ENCODE results near the gene PBX3. TPM values are rescaled to one million over a fixed set of nuclear protein-coding genes. Genes with fewer than 3 reads are reported as not detected.

PBX3 gene
- polyA plus RNA-seq, 1 experiment = 37.6 TPM

- DNase-seq (ENCODE audit: low read depth, low spot score) = no peak
- H3K4me3 ChIP-seq (ENCODE audit: low read depth, low read length) = no peak overlapping the region
- CTCF ChIA-PET = no interaction called here
- H3K27me3 ChIP-seq (ENCODE audit: control insufficient read depth, insufficient read depth, low read length) = no peaks in the 10 kb centered on the region
- no peak overlapping the region for H3K27ac ChIP-seq (ENCODE audit: low read depth, low read length)
- no peak for TF ChIP-seq CTCF (IDR thresholded peaks at IDR 0.05; ENCODE audit: low read depth, low read length)
- no peaks in the 10 kb centered on the region for H3K9me3 ChIP-seq (ENCODE audit: control insufficient read depth, insufficient read depth, low read length)
- POLR2A ChIA-PET = no interaction called here
Observed at GRCh38 chr9:125763394-125763801, 16.2 kb downstream of the PBX3 start.

- H3K27me3 ChIP-seq (ENCODE audit: control insufficient read depth, insufficient read depth, low read length) = no peaks in the 10 kb centered on the region
- no peaks in the 10 kb centered on the region for H3K9me3 ChIP-seq (ENCODE audit: control insufficient read depth, insufficient read depth, low read length)
- no peak overlapping the region for H3K4me3 ChIP-seq (ENCODE audit: low read depth, low read length)
- ChIA-PET POLR2A (no interaction called here), CTCF (no interaction called here)
- no peak for DNase-seq (ENCODE audit: low read depth, low spot score)
- no peak for TF ChIP-seq CTCF (IDR thresholded peaks at IDR 0.05; ENCODE audit: low read depth, low read length)
- no peak overlapping the region for H3K27ac ChIP-seq (ENCODE audit: low read depth, low read length)
Observed at GRCh38 chr9:125764198-125764597, 17.0 kb downstream of the PBX3 start.

GRCh38 chr9:125766468-125767221 is 19.5 kb downstream of the PBX3 start:
- Histone ChIP-seq H3K9me3 (ENCODE audit: control insufficient read depth, insufficient read depth, low read length) (no peaks in the 10 kb centered on the region), H3K27me3 (ENCODE audit: control insufficient read depth, insufficient read depth, low read length) (no peaks in the 10 kb centered on the region), H3K4me3 (ENCODE audit: low read depth, low read length) (no peak overlapping the region), H3K27ac (ENCODE audit: low read depth, low read length) (no peak overlapping the region)
- ChIA-PET CTCF (no interaction called here), POLR2A (no interaction called here)
- DNase-seq (ENCODE audit: low read depth, low spot score) = no peak
- no peak for TF ChIP-seq CTCF (IDR thresholded peaks at IDR 0.05; ENCODE audit: low read depth, low read length)

- Histone ChIP-seq H3K4me3 (ENCODE audit: low read depth, low read length) (no peak overlapping the region), H3K27me3 (ENCODE audit: control insufficient read depth, insufficient read depth, low read length) (no peaks in the 10 kb centered on the region), H3K27ac (ENCODE audit: low read depth, low read length) (no peak overlapping the region), H3K9me3 (ENCODE audit: control insufficient read depth, insufficient read depth, low read length) (no peaks in the 10 kb centered on the region)
- CTCF ChIA-PET = no interaction called here
- no peak for DNase-seq (ENCODE audit: low read depth, low spot score)
- POLR2A ChIA-PET = no interaction called here
- TF ChIP-seq CTCF (IDR thresholded peaks at IDR 0.05; ENCODE audit: low read depth, low read length) = no peak
Observed at GRCh38 chr9:125767349-125767748, 20.2 kb downstream of the PBX3 start.

- POLR2A ChIA-PET = no interaction called here
- no peak for TF ChIP-seq CTCF (IDR thresholded peaks at IDR 0.05; ENCODE audit: low read depth, low read length)
- no peak overlapping the region for H3K27ac ChIP-seq (ENCODE audit: low read depth, low read length)
Observed at GRCh38 chr9:125768803-125769202, 21.6 kb downstream of the PBX3 start.

More at GRCh38 chr9:125768803-125769202, 21.6 kb downstream of the PBX3 start:
- Histone ChIP-seq H3K4me3 (ENCODE audit: low read depth, low read length) (no peak overlapping the region), H3K27me3 (ENCODE audit: control insufficient read depth, insufficient read depth, low read length) (no peaks in the 10 kb centered on the region), H3K9me3 (ENCODE audit: control insufficient read depth, insufficient read depth, low read length) (no peaks in the 10 kb centered on the region)
- no peak for DNase-seq (ENCODE audit: low read depth, low spot score)
- CTCF ChIA-PET = no interaction called here

Data from AG04450 (cell line).